T-helper 2 cell treated with Interferon-gamma antibody and Interleukin-4, amounts not matched to agents 100 ng/mL and 5 ng/mL, for 36 hours (primary cell): Measurements from ENCODE around the gene MAST4. TPM values are rescaled to one million over a fixed set of nuclear protein-coding genes. Genes with fewer than 3 reads are reported as not detected.

ENCODE experiments used
- intact Hi-C: fragments of 100-400 bp; cut with micrococcal nuclease; formaldehyde crosslinking; loops from one replicate; pipeline ENCODE4 v1.15.1; 2023
- total RNA-seq: library from RNA; stranded (reverse); gene quantifications from 2 replicates; pipeline ENCODE4 v1.2.3, GENCODE V29; 2022

The MAST4 gene
- total RNA-seq, 1 donor from 2014 or later: 14.0 TPM

- intact Hi-C loops: no loop called here
These were observed 547.4 kb downstream of the MAST4 start for GRCh38 chr5:67143549-67143948.

GRCh38 chr5:67144183-67144639 is 548.0 kb downstream of the MAST4 start:
- intact Hi-C loops: no loop called here

GRCh38 chr5:67146574-67146973 is 550.4 kb downstream of the MAST4 start:
- intact Hi-C loops: loop anchor here (5.0 kb wide), 1 partner anchor 159 kb away; no protein-coding TSS in a partner anchor

GRCh38 chr5:67146981-67147380 is 550.8 kb downstream of the MAST4 start:
- intact Hi-C loops: loop anchor here (5.0 kb wide), 1 partner anchor 160 kb away; no protein-coding TSS in a partner anchor

- intact Hi-C loops: loop anchor here (5.0 kb wide), 1 partner anchor 160 kb away; no protein-coding TSS in a partner anchor
These were observed 551.6 kb downstream of the MAST4 start for GRCh38 chr5:67147760-67148159.

GRCh38 chr5:67149057-67149950 is 553.1 kb downstream of the MAST4 start:
- intact Hi-C loops: loop anchor here (5.0 kb wide), 1 partner anchor 162 kb away; no protein-coding TSS in a partner anchor

GRCh38 chr5:67149951-67150523 is 553.8 kb downstream of the MAST4 start:
- intact Hi-C loops: loop anchor here (5.0 kb wide), 1 partner anchor 163 kb away; no protein-coding TSS in a partner anchor

GRCh38 chr5:67152400-67152799 is 556.2 kb downstream of the MAST4 start:
- intact Hi-C loops: no loop called here

- intact Hi-C loops: no loop called here
These were observed 557.1 kb downstream of the MAST4 start for GRCh38 chr5:67153292-67153691.

GRCh38 chr5:67154556-67155206 is 558.5 kb downstream of the MAST4 start:
- intact Hi-C loops: no loop called here

- intact Hi-C loops: loop anchor here (1.0 kb wide), 2 partner anchors 9 to 52 kb away; no protein-coding TSS in a partner anchor
These were observed 560.9 kb downstream of the MAST4 start for GRCh38 chr5:67156976-67157583.

- intact Hi-C loops: loop anchor here (10.0 kb wide), 4 partner anchors 1055 to 1595 kb away; partner anchors contain the start of genes CENPK, PIK3R1 and PPWD1
These were observed 564.1 kb downstream of the MAST4 start for GRCh38 chr5:67160272-67160671.

GRCh38 chr5:67160985-67161384 is 564.8 kb downstream of the MAST4 start:
- intact Hi-C loops: loop anchor here (10.0 kb wide), 4 partner anchors 1054 to 1596 kb away; partner anchors contain the start of genes CENPK, PIK3R1 and PPWD1

- intact Hi-C loops: loop anchor here (10.0 kb wide), 4 partner anchors 1053 to 1597 kb away; partner anchors contain the start of genes CENPK, PIK3R1 and PPWD1
These were observed 565.6 kb downstream of the MAST4 start for GRCh38 chr5:67161767-67162166.

- intact Hi-C loops: loop anchor here (10.0 kb wide), 4 partner anchors 1052 to 1598 kb away; partner anchors contain the start of genes CENPK, PIK3R1 and PPWD1
These were observed 567.1 kb downstream of the MAST4 start for GRCh38 chr5:67163231-67163756.

- intact Hi-C loops: loop anchor here (10.0 kb wide), 4 partner anchors 1051 to 1599 kb away; partner anchors contain the start of genes CENPK, PIK3R1 and PPWD1
These were observed 567.8 kb downstream of the MAST4 start for GRCh38 chr5:67163863-67164595.

GRCh38 chr5:67164856-67165525 is 568.8 kb downstream of the MAST4 start:
- intact Hi-C loops: loop anchor here (5.0 to 10.0 kb wide), 6 partner anchors 323 to 1600 kb away; partner anchors contain the start of genes CENPK, PIK3R1 and PPWD1

GRCh38 chr5:67165526-67166459 is 569.6 kb downstream of the MAST4 start:
- intact Hi-C loops: loop anchor here (1.0 to 10.0 kb wide), 11 partner anchors 8 to 1601 kb away; partner anchors contain the start of genes CENPK, PIK3R1 and PPWD1
